ENCODE measurements around the gene PROB1. TPM values are rescaled to one million over a fixed set of nuclear protein-coding genes. Genes with fewer than 3 reads are reported as not detected.

Gene PROB1
- total and polyA plus RNA-seq, 2 of the 8 experiments (the other 6 are each of a cell fraction or from before 2014, with no cell fraction given), result 0.89 to 3.1 TPM

- Histone ChIP-seq H3K9ac (replicated peaks in 1 of 4; ENCODE audit: extremely low read depth in 1 of 4, low read depth in 3 of 4, low read length in 3 of 4) (no peak overlapping the region), H3K14ac (ENCODE audit: insufficient read length) (no peak overlapping the region), H3K4me2 (ENCODE audit: insufficient read depth in 1 of 2, low read depth in 2 of 2, low read length in 2 of 2) (no peak overlapping the region), H2BK120ac (replicated peaks; ENCODE audit: low read depth, low read length) (no peak overlapping the region), H2BK20ac (ENCODE audit: low read length) (no peak overlapping the region), H2AK5ac (ENCODE audit: low read depth, low read length) (no peak overlapping the region), H3K9me3 (ENCODE audit: insufficient read depth in 2 of 2, low read depth in 1 of 2, low read length in 1 of 2) (no peaks in the 10 kb centered on the region), H3K4ac (replicated peaks; ENCODE audit: insufficient read length, low read depth, low read length) (no peak overlapping the region), H3K56ac (replicated peaks; ENCODE audit: insufficient read length, low read depth, low read length) (no peak overlapping the region), H3K79me1 (ENCODE audit: low read depth, low read length) (no peaks in the 10 kb centered on the region), H4K91ac (replicated peaks; ENCODE audit: insufficient read length, low read length) (no peak overlapping the region), H4K20me1 (replicated peaks in 1 of 2; ENCODE audit: control insufficient read depth in 1 of 2, insufficient read depth in 2 of 2, low read length in 2 of 2) (no peaks in the 10 kb centered on the region), H3K23me2 (ENCODE audit: low read depth, low read length) (peaks cover 4% of the 10 kb centered on the region; the same call in 1 of the 2 replicates), H3K18ac (ENCODE audit: extremely low read depth, low read length) (no peak overlapping the region), H4K5ac (ENCODE audit: insufficient read length, low read depth, low read length) (no peak overlapping the region), H3K4me3 (ENCODE audit: extremely low read depth in 1 of 4, insufficient read depth in 2 of 4, low read depth in 3 of 4, low read length in 4 of 4) (no peak overlapping the region), H3K4me1 (replicated peaks in 1 of 4; ENCODE audit: control insufficient read depth in 3 of 4, insufficient read depth in 4 of 4, low read length in 3 of 4) (peaks cover 0 to 8% (median 2%) of the 10 kb centered on the region in 4 experiments; a peak in 4 of 7 replicates), H2BK15ac (ENCODE audit: low read length) (no peak overlapping the region), H3K79me2 (ENCODE audit: control insufficient read depth in 1 of 2, insufficient read depth in 2 of 2, low read length in 2 of 2) (no peaks in the 10 kb centered on the region), H2BK5ac (ENCODE audit: low read depth, low read length) (no peak overlapping the region), H3K23ac (ENCODE audit: insufficient read length) (no peak overlapping the region), H4K8ac (ENCODE audit: extremely low read depth, insufficient read depth, low read length) (no peak overlapping the region), H3K27me3 (replicated peaks in 1 of 4; ENCODE audit: control insufficient read depth in 3 of 4, extremely low read depth in 1 of 4, insufficient read depth in 3 of 4, low read length in 3 of 4) (no peaks in the 10 kb centered on the region), H2AFZ (ENCODE audit: low read length) (no peak overlapping the region), H3K27ac (ENCODE audit: low read depth, low read length) (no peak overlapping the region), H3K36me3 (ENCODE audit: control insufficient read depth in 2 of 4, insufficient read depth in 4 of 4, low read length in 3 of 4) (peaks cover 0 to 6% (median 3%) of the 10 kb centered on the region in 4 experiments; a peak in 2 of 8 replicates), H2BK12ac (ENCODE audit: low read depth, low read length) (no peak overlapping the region)
- ChIA-PET POLR2A (ENCODE audit: partially characterized antibody) (interaction anchor here (0.7 to 1.6 kb wide), 3 partner anchors 30 to 142 kb away, joined by 3 to 4 read pairs (median 3); partner anchors contain the start of genes MATR3 and UBE2D2), CTCF (ENCODE audit: partially characterized antibody) (interaction anchor here (0.7 to 4.7 kb wide), 6 partner anchors 14 to 1114 kb away, joined by 3 to 53 read pairs (median 4); no protein-coding TSS in a partner anchor)
- DNase-seq (ENCODE audit: low read depth in 1 of 2, low spot score in 2 of 2) (no peak), FAIRE-seq (no peak)
- WGBS, 2 experiments (ENCODE audit: extremely low coverage in 1 of 2, insufficient coverage in 1 of 2, insufficient read length in 1 of 2, insufficient replicate concordance in 2 of 2, low coverage in 1 of 2, low lambda C conversion rate in 2 of 2, missing lambda C conversion rate in 1 of 2), result 90% methylated on average over 3 of the region's 3 CpGs; no CpG with 5 or more reads in 1 of the 2 experiments
- no peak for TF ChIP-seq EGR1 (IDR thresholded peaks at IDR 0.05; ENCODE audit: borderline replicate concordance, low read depth, low read length)
- TF ChIP-seq ASH2L (IDR thresholded peaks at IDR 0.05; ENCODE audit: low read length), result no peak
- TF ChIP-seq RBBP5 (IDR thresholded peaks at IDR 0.05; ENCODE audit: borderline replicate concordance, low read depth, low read length), result no peak
- TF ChIP-seq RFX5 (IDR thresholded peaks at IDR 0.05; ENCODE audit: borderline replicate concordance, low read depth, low read length), result no peak
- no peak for TF ChIP-seq HDAC6 (IDR thresholded peaks at IDR 0.05; ENCODE audit: low read depth, low read length)
- no peak for TF ChIP-seq JUN (IDR thresholded peaks at IDR 0.05; ENCODE audit: low read depth, low read length)
- no peak for TF ChIP-seq TAF1 (IDR thresholded peaks at IDR 0.05; ENCODE audit: low read depth, low read length)
- no peak for TF ChIP-seq KDM5A (IDR thresholded peaks at IDR 0.05; ENCODE audit: low read length)
- TF ChIP-seq YY1 (IDR thresholded peaks at IDR 0.05; ENCODE audit: low read depth, low read length), result no peak
Observed at GRCh38 chr5:139435676-139436075, 40.8 kb upstream of the PROB1 start.
